HG02610 (cell line): ENCODE data around the gene RAET1E.
"Not testable (repeated sequence)": the region's sequence is repeated elsewhere in the genome, so short reads cannot be mapped to it uniquely, and the experiment has no call there.

Source experiments
- ATAC-seq: cut with Tn5 transposase; IDR thresholded peaks from one replicate; pipeline ENCODE4 v1.9.1; 2021; ENCODE audit warnings: mild to moderate bottlenecking, moderate library complexity; ENCODE audit not compliant: unreplicated experiment

RAET1E gene

DNA sequence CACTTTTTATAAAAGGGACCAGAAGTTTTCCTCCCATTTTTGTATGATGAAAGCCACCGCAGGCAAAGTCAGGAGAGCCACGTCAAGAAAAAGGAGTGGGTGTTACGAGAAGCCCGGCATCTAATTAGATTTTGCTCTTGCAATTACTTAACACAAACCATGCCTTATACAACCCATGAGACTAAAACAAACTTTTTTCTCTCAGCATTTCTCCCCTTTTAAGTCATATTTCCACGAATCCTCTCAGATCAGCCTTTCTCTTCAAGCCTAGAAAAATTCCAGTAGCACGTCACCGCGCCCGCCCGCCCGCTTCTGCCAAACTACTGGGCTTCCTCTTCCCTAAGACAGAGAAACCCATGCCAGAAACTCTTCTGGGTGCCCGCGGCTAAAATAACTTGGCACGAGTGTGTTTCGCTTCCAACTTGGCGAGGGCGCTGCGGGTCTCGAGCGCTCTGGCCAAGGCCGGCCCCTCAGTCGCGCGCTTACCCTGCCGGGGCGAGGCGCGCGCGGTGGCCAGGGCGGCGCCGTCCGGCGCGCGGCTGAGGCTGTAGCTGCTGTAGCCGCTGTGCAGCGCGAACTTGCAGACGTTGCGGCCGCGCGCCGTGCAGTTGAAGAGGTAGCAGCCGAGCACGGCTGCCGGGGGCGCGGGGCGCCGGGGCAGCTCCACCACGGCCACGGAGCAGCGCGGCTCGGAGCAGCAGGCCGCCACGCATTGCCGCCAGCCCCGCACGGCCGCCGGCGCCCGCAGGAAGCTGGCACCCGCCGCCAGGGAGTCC is 34.8 kb downstream of the RAET1E start:
- ATAC-seq: peak; percentile 19

DNA sequence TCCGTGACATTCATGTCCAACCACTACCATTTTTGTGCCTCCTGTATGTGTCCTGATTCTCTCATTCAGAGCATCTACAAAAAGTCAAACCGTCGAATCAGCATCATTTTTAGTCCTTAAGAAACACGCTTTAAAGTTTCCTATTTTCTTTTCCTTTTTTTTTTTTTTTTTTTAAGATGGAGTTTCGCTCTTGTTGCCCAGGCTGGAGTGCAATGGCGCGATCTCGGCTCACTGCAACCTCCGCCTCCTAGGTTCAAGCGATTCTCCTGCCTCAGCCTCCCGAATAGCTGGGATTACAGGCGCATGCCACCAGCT is 35.5 kb downstream of the RAET1E start:
- not testable (repeated sequence) for ATAC-seq

DNA sequence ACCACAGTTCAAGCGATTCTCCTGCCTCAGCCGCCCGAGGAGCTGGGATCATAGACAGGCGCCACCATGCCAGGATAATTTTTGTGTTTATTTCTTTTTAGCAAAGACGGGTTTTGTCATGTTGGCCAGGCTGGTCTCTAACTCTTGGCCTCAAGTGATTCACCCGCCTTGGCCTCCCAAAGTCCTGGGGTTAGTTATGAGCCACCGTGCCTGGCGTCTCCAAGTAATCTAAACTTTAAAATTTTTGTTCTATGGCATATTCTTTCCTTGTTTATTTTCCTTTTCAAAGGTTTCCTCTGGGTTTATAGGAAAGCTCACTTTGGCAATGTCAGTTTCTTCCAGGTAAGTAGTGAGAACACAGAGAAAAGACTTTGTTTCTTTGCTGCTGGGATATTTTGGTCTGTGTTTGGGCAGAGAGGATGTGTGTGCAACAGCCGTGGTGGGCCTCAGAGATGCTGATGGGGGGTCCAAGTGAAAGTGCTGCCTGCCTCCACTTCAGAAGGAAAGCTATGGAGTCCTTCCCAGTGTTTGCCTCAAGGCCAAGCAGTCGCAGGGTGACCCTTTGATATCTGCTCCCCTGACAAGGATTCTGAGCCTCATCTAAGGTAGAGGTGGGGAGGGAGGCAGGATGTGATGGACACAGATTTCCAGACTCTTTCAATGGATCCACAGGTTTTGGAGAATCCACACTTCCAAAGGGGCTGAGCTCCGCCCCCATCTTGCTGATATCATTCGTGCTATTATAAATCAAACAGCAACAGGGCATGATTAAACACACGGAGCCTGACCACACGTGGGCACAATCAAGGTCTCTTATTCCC is 36.1 kb downstream of the RAET1E start:
- no peak for ATAC-seq

DNA sequence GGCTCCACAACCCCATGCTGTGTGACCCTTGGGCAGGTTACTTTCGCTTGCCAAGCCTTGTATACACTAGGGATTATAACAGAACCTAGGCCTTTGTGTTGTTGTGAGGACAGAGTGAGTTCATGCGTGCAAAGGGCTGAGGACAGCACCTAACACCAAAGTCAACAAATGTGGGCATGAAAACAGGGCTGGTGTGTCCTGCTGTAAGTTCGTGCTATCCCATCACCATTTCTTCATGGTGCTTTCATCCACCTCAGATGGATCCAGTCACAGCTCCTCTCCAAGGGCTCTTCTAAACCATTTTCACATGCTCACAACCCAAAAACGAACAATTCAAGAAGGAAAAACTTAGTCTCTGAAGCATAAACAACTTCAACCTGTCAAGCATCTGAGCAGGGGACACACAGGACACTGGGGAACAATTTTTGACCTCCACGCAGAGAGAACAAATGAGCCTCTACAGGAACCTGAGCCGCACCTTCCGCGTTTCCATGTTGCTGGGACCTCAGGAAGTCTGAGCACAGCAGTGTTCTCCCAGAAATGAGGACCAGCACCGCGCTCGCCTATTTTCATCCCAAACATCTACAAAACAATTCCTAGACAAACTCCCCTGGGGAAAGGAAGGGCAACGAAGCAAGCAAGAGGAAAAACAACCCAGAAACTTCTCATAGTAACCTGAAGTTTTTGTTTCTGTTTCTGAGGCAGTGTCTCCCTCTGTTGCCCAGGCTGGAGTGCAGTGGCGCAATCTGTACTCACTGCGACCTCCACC is 36.9 kb downstream of the RAET1E start:
- no peak for ATAC-seq

DNA sequence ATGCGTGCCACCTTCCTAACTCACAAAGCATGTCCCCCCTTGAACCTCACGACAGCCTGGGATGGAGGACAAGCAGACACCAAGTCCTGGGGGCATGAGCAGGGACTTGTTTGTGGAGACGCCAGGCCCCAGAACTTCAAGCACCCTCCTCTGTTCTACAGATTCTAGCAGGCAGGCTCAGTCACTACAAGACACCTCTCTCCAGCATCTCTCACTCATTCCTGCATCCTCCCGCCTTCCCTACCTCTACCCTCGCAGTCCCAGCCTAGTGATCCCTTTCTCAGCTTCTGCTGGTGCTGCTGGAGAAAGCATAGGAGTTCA is 37.4 kb downstream of the RAET1E start:
- ATAC-seq: no peak

DNA sequence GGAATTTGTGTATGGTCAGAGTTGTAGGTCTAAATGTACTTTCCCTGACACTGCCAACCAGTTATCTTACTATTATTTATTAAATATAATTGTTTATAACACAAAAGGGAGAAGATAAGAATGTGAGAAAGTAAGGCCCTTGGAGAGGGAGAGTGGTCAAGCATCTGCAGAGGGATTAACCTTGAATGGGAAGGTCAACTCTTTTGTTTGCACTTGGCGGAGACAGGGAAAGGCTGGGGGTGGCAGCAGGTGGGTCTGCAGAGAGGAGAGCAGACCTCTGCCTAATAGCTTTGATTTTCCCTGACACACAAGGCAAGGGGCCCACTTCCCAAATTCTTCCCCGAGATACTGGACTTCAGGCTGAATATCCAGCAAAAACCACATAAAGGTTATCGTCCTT is 38.0 kb downstream of the RAET1E start:
- ATAC-seq: no peak

DNA sequence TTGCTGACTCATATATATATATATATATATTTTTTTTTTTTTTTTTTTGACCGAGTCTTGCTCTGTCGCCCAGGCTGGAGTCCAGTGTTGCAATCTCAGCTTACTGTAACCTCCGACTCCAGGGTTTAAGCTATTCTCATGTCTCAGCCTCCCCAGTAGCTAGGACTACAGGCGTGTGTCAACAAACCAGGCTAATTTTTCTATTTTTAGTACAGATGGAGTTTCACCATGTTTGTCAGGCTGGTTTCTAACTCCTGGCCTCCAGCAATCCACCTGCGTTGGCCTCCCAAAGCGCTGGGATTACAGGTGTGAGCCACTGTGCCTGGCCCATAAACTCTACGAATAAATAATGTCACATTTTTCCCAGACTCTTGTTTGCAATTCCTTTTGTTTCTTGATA is 38.5 kb downstream of the RAET1E start:
- ATAC-seq: no peak

DNA sequence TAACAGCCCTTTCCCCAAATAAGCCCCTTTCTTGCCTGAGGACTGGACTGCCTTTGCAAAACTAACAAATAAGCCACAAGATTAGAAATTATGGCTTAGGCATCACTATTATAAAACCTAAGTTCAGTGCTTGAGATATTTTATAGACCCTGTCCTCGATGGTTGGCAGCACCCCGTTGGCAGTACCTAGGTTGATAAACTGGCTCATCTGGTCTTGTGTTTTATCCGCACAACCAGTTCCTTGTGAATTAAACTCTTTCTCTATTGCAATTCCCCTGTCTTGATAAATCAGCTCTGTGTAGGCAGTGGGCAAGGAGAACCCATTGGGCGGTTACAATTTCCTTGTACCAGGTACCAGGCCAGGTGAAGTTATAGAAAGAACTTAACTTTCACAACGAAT is 40.4 kb downstream of the RAET1E start:
- no peak for ATAC-seq

DNA sequence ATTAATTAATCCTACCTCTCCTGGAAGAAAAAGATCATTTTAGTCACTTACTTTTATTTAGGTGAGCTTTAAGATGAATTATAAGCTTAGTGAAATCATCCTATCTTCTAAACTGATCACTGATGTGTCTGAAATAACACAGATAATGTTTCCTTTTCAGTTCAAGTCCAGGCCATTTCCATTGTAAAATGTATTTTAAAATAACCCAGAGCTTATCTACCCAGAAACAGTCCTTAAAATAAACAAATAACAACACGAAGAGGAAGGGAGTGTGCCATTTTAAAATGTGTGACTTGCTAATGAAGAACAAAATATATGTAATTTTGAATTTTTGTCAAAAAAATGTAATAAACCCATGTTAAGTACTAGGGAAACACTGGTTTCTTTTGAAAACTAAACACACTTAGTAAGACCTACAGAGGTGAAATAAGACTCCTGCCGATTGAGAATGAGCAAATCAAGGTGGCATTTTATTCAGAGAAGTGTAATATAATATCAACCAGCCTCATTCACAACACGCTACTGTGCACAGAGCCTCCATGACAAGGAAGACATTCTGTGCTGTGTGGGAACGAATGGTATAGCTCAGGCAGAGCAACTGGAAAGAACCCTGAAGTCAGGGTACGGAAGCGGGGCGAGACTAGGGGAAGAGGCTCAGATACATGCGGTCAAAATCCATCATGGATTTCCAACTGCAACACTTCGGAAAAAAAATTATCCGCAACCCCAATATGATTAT is 41.5 kb downstream of the RAET1E start:
- no peak for ATAC-seq

DNA sequence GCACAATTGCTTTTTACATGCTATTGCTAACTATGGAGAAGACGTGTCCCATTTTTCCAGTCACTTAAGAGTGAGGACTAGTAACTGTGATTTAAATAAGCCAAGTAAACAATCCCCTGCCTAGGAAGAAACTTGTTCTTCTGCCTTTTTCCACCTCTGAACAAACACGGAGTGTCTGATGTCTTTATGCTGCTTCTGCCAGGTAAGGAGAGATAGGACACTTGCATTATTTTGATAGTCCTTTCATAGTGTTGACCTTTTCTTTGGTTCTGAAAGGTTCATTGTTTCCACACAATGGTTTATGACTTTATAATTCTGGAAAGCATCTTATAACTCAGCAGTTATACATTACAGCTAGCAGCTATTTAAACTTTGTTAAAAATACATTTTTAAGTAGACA is 42.2 kb downstream of the RAET1E start:
- ATAC-seq: no peak

DNA sequence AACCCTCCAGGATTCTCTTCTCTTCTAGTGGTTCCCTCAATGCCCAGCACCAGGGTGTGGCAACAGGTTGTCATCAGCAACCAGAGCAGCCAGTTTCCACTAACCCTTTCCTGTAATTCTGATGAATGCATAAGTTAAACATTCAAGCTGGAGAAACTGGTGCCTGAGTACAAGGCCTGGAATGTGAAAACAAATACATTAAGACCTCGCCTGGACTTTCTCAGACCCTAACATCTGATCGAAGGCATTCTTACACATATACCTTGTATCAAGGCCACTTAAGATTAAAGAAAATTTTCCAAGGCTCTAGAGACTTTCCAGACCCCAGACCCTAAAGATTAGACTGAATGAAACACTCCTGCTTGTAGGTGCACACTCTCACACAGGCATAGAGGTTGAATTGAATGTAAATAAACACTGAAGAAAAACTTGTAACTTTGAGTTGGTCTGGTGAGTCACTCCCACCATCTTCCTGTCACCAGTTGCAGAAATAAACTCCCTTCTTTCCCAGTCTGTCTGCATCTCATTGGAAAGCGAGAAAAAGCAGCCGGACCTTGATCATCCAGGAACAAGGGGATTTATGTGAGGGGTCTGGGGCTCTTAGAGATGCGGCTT is 42.8 kb downstream of the RAET1E start:
- no peak for ATAC-seq

DNA sequence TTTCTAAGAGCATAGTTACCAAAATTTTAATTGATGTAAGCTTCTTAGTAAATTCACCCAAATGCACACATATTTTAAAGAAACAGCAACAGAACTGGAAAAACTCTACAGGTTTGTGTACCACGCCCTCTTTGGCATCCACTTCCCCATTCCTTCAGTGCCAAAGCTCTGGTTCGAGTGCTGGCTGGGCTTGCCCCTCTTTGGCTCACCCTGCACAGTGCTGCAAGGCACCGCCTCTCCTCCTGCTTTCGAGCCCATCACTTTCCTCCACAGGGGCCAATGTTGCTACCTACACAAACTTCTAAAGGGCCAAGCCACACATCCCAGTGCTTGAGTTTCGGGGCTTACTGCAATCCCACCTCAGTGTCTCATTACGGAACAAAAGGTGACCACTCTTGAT is 43.4 kb downstream of the RAET1E start:
- ATAC-seq: no peak

DNA sequence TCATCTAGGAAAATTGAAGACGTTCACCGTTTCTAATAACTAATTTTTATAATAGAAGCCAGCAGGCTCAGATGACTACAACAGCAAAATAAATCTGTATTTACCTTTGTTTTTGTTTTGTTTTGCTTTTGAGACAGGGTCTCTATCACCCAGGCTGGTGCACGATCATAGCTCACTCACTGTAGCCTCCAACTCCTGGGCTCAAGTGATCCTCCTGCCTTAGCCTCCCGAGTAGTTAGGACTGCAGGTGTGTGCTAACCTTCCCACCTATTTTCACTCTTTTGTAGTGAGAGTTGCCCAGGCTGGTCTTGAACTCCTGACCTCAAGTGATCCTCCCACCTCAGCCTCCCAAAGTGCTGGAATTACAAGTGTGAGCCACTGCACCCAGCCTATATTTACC is 43.9 kb downstream of the RAET1E start:
- ATAC-seq: not testable (repeated sequence)

DNA sequence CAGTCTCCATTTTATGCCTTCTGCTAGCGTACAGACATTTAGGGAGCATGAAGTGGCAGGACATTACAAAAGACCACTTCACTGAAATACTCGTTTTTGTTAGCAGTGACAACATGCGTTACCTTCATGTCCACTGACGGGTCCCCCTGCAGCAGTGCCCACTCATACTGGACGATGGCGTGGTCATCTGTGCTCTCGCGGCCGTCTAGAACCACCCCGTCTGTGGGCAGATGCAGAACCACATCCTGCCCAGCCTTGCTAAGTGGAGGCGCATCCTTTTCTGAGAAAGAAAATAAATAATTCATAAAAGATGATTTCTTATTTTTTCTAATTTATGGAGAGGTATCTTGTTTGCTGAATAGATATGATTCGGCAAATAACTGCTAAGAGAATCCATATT is 45.0 kb downstream of the RAET1E start:
- ATAC-seq: no peak

DNA sequence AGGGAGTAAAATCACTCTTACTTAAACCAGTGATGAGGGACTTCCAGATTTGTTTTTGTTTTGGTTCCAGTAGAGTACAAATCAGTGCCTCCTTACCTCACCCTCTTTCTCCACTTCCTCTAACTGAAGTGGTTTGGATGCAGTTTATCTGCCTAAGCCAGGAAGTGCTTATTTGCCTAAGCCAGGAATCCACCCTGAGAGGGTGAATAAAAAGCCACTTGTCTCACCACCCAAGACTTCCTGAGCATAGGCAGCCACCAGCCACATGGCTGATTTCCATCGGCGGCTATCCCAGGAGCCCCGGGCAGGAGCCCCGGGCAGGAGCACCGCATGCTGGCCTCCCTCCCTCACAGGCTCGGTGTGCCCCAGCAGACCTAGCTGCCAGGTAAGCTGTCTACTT is 45.7 kb downstream of the RAET1E start:
- ATAC-seq: no peak

DNA sequence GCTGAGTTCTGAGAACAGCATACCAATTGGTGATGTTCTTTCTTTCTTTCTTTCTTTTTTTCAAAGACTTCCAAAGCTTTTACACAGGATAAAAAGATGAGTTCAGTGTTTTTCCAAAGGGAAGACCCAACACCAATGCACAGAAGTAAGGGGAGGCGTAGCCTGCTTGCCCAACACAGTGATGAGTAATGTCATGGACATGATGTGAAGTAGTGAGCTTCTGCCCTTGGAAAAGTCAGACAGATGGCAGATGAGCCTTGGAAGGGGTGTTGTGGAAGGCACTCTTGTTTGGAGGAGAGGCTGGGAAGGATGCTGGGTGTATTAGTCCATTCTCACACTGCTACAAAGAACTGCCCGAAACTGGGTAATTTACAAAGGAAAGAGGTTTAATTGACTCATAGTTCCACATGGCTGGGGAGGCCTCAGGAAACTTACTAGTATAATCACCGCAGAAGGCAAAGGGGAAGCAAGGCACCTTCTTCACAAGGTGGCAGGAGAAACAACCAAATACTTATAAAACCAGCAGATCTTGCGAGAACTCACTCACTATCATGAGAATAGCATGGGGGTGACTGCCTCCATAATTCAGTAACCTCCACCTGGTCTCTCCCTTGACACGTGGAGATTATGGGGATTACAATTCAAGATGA is 46.3 kb downstream of the RAET1E start:
- no peak for ATAC-seq

DNA sequence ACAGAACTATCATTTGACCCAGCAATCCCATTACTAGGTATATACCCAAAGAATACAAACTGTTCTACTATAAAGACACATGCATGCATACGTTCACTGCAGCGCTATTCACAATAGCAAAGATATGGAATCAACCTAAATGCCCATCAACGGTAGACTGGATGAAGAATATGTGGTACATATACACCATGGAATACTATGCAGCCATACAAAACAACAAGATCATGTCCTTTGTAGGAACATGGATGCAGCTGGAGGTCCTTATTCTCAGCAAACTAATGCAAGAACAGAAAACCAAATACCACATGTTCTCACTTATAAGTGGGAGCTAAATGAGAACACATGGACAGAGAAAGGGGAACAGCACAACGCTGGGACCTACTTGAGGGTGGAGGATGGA is 49.6 kb downstream of the RAET1E start:
- not testable (repeated sequence) for ATAC-seq
